IPS-20b (cell line): ENCODE data around the gene CEP112.
"Not testable (repeated sequence)": the region's sequence is repeated elsewhere in the genome, so short reads cannot be mapped to it uniquely, and the experiment has no call there.

ENCODE experiments used
- H3K27ac ChIP-seq: one replicate; pipeline ENCODE4 v1.5.1; 2013; ENCODE audit warnings: low read length
- H3K27me3 ChIP-seq: 2 replicates; pipeline ENCODE4 v1.6.1; 2013; ENCODE audit warnings: mild to moderate bottlenecking, low read length, inconsistent platforms; ENCODE audit not compliant: insufficient read depth
- H3K36me3 ChIP-seq: 2 replicates; pipeline ENCODE4 v1.6.1; 2013; ENCODE audit warnings: low read depth, mild to moderate bottlenecking, inconsistent platforms, low read length, moderate library complexity; ENCODE audit not compliant: insufficient read depth
- H3K4me1 ChIP-seq: 2 replicates; pipeline ENCODE4 v1.6.1; 2013; ENCODE audit warnings: mild to moderate bottlenecking, control low read depth, inconsistent platforms, low read length, moderate library complexity; ENCODE audit not compliant: insufficient read depth
- H3K4me3 ChIP-seq: 2 replicates; pipeline ENCODE4 v1.5.1; 2013; ENCODE audit warnings: mild to moderate bottlenecking, low read length, inconsistent platforms
- H3K9ac ChIP-seq: 2 replicates; pipeline ENCODE4 v1.6.1; 2013; ENCODE audit warnings: low read depth, mild to moderate bottlenecking, inconsistent platforms, low read length, moderate library complexity
- H3K9me3 ChIP-seq: 2 replicates; pipeline ENCODE4 v1.6.1; 2013; ENCODE audit warnings: mild to moderate bottlenecking, low read depth, low read length, inconsistent platforms; ENCODE audit not compliant: insufficient read depth

CEP112 gene

GRCh38 chr17:65855245-65855644 lies 336.7 kb downstream of the CEP112 start:
- Histone ChIP-seq H3K9ac (no peak overlapping the region), H3K36me3 (no peaks in the 10 kb centered on the region), H3K4me3 (no peak overlapping the region), H3K27me3 (no peaks in the 10 kb centered on the region), H3K4me1 (no peaks in the 10 kb centered on the region), H3K27ac (no peak overlapping the region), H3K9me3 (no peaks in the 10 kb centered on the region)

- H3K4me1 ChIP-seq = no peaks in the 10 kb centered on the region
- no peak overlapping the region for H3K27ac ChIP-seq
- no peaks in the 10 kb centered on the region for H3K9me3 ChIP-seq
- H3K27me3 ChIP-seq = no peaks in the 10 kb centered on the region
- H3K4me3 ChIP-seq = no peak overlapping the region
- no peak overlapping the region for H3K9ac ChIP-seq
- H3K36me3 ChIP-seq = no peaks in the 10 kb centered on the region
Measured at GRCh38 chr17:65853816-65854215, 338.1 kb downstream of the CEP112 start.

GRCh38 chr17:65852911-65853310 lies 339.0 kb downstream of the CEP112 start:
- no peak overlapping the region for H3K4me3 ChIP-seq
- H3K36me3 ChIP-seq = no peaks in the 10 kb centered on the region
- no peaks in the 10 kb centered on the region for H3K9me3 ChIP-seq
- no peak overlapping the region for H3K9ac ChIP-seq
- no peak overlapping the region for H3K27ac ChIP-seq
- no peaks in the 10 kb centered on the region for H3K27me3 ChIP-seq
- no peaks in the 10 kb centered on the region for H3K4me1 ChIP-seq

- Histone ChIP-seq H3K9me3 (no peaks in the 10 kb centered on the region), H3K27me3 (no peaks in the 10 kb centered on the region), H3K9ac (no peak overlapping the region), H3K4me1 (no peaks in the 10 kb centered on the region), H3K36me3 (no peaks in the 10 kb centered on the region), H3K4me3 (no peak overlapping the region), H3K27ac (no peak overlapping the region)
Measured at GRCh38 chr17:65851965-65852736, 339.8 kb downstream of the CEP112 start.

- H3K4me3 ChIP-seq = no peak overlapping the region
- H3K27ac ChIP-seq = no peak overlapping the region
- no peaks in the 10 kb centered on the region for H3K4me1 ChIP-seq
- H3K36me3 ChIP-seq = no peaks in the 10 kb centered on the region
- no peak overlapping the region for H3K9ac ChIP-seq
- H3K9me3 ChIP-seq = no peaks in the 10 kb centered on the region
- H3K27me3 ChIP-seq = no peaks in the 10 kb centered on the region
Measured at GRCh38 chr17:65850486-65850885, 341.4 kb downstream of the CEP112 start.

- Histone ChIP-seq H3K27ac (no peak overlapping the region), H3K27me3 (no peaks in the 10 kb centered on the region), H3K4me3 (no peak overlapping the region), H3K9me3 (no peaks in the 10 kb centered on the region), H3K9ac (no peak overlapping the region), H3K36me3 (no peaks in the 10 kb centered on the region), H3K4me1 (no peaks in the 10 kb centered on the region)
Measured at GRCh38 chr17:65848751-65849150, 343.2 kb downstream of the CEP112 start.

- Histone ChIP-seq H3K9me3 (peaks cover 8% of the 10 kb centered on the region; the same call in 1 of the 2 replicates), H3K27me3 (no peaks in the 10 kb centered on the region), H3K4me1 (no peaks in the 10 kb centered on the region), H3K36me3 (no peaks in the 10 kb centered on the region), H3K27ac (no peak overlapping the region), H3K4me3 (no peak overlapping the region), H3K9ac (no peak overlapping the region)
Measured at GRCh38 chr17:65841089-65841488, 350.8 kb downstream of the CEP112 start.

GRCh38 chr17:65837232-65837631 lies 354.7 kb downstream of the CEP112 start:
- H3K4me3 ChIP-seq, H3K27ac ChIP-seq, H3K36me3 ChIP-seq, H3K4me1 ChIP-seq, H3K27me3 ChIP-seq, H3K9ac ChIP-seq: not testable (repeated sequence)
- H3K9me3 ChIP-seq = peaks cover 21% of the 10 kb centered on the region

GRCh38 chr17:65833214-65833613 lies 358.7 kb downstream of the CEP112 start:
- no peak overlapping the region for H3K4me3 ChIP-seq
- no peaks in the 10 kb centered on the region for H3K36me3 ChIP-seq
- H3K4me1 ChIP-seq = no peaks in the 10 kb centered on the region
- peaks cover 20% of the 10 kb centered on the region for H3K9me3 ChIP-seq
- H3K27me3 ChIP-seq = no peaks in the 10 kb centered on the region
- no peak overlapping the region for H3K9ac ChIP-seq
- no peak overlapping the region for H3K27ac ChIP-seq

GRCh38 chr17:65830356-65830755 lies 361.6 kb downstream of the CEP112 start:
- Histone ChIP-seq H3K27ac (no peak overlapping the region), H3K4me3 (no peak overlapping the region), H3K27me3 (no peaks in the 10 kb centered on the region), H3K36me3 (no peaks in the 10 kb centered on the region), H3K9me3 (peaks cover 12% of the 10 kb centered on the region; the same call in 1 of the 2 replicates), H3K9ac (no peak overlapping the region), H3K4me1 (no peaks in the 10 kb centered on the region)

- H3K27me3 ChIP-seq, H3K9ac ChIP-seq: not testable (repeated sequence)
Measured at GRCh38 chr17:65826577-65826976, 365.4 kb downstream of the CEP112 start.

GRCh38 chr17:65824901-65825300 lies 367.0 kb downstream of the CEP112 start:
- H3K4me1 ChIP-seq = no peaks in the 10 kb centered on the region
- no peaks in the 10 kb centered on the region for H3K36me3 ChIP-seq
- H3K27me3 ChIP-seq = no peaks in the 10 kb centered on the region
- no peak overlapping the region for H3K27ac ChIP-seq
- no peak overlapping the region for H3K4me3 ChIP-seq
- H3K9me3 ChIP-seq = no peaks in the 10 kb centered on the region
- H3K9ac ChIP-seq = no peak overlapping the region

More at GRCh38 chr17:65826577-65826976, 365.4 kb downstream of the CEP112 start:
- H3K4me1 ChIP-seq, H3K4me3 ChIP-seq, H3K36me3 ChIP-seq, H3K9me3 ChIP-seq, H3K27ac ChIP-seq: not testable (repeated sequence)
